ENCODE data around the gene NMNAT3.

Gene NMNAT3

DNA sequence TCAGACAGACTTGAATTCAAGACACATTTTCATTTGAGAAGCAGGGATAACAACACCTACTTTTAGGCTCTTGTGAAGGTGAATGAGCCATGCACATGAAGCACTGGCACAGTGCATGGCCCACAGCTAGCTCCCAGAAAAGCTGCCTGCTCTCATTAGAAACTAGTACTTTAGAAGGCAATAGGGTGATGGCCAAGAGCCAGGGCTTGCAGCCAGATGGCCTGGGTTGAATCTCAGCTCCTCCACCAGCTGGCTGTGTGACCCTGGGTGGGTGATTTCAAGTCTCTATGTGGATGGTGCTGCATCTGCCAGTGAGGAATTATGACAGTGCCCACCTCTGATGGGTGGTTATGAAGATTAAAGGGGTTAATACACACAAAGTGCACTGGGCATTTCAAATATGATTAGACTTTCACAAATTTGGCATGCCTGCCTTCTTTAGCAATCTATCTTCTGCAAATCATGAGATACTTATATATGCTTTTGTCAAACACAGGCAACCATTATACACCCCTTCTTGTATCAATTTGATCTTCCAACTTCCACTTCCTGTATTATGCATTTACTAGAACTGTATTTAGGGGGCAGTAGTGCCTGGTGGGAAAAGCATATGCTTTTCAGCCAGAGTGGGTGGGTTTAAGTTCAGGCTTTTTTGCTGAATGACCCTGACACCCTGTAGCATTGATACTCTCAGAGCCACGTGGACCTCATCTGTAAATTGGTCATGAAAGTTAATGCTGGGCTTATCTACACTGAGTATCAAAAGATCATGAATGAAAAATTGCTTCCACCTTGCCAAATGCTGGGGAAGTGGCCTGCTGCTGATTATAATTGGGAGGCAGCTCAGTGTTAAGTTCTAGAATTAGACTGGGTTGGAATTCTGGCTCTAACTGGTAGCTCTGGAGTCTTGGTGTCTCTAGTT lies 103.5 kb downstream of the NMNAT3 start:
- no peak for DNase-seq

DNA sequence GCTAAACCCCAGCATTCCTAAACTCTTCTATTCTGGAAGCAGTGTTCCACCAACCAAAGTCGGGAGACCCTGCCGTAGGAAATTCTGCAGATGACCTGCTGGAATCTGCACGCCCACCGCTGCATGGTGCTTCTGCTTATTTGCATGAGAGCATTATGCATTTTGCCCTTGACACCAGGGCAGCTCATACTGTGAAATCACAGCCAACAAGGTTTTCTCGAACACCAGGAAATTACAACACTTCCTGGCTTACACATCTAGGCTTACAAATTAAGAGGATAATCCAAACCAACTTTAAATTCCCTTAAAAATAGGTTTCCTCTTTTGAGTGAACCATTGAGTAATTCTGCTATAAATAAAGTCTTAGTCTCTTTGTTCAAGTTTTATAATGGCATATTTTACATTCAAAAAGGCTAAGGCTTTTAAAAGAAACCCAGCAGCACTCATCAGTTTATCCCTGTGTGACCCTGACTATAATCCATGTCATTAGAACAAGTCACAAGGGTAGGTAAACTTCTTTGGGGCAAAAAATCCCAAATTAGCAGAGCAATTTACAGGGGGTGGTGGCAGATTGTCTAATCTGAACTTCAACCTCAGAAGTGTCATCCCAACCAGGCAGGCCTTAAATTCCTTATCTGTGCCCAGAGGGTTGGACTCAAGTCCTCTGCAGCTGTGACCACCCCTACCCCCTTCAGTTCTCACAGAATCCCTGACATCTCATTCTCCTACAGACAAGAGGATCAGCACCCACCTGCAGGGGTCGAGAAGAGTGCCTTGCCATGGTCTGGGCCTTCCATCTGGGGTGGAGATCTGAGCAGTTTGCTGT lies 104.7 kb downstream of the NMNAT3 start:
- no peak for DNase-seq

DNA sequence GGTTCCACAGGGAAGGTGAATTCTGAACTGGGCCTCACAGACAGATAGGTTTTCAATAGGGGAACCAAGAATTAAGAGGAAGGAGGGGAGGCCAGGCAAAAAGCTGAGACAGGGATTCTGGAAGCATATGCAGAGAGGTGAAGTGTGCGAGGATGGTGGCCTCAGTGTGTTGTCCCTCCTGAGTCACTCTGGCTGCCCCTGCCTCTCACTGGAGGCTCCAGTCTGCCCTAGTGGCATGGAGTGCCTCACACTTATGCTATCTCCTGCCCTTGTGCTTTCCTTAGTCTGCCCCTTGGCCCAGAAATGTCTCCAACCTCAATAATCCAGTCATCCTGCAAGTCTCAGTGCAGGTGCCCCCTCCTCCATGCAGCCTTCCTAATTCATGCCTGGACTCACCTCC lies 106.1 kb downstream of the NMNAT3 start:
- DNase-seq: no peak

DNA sequence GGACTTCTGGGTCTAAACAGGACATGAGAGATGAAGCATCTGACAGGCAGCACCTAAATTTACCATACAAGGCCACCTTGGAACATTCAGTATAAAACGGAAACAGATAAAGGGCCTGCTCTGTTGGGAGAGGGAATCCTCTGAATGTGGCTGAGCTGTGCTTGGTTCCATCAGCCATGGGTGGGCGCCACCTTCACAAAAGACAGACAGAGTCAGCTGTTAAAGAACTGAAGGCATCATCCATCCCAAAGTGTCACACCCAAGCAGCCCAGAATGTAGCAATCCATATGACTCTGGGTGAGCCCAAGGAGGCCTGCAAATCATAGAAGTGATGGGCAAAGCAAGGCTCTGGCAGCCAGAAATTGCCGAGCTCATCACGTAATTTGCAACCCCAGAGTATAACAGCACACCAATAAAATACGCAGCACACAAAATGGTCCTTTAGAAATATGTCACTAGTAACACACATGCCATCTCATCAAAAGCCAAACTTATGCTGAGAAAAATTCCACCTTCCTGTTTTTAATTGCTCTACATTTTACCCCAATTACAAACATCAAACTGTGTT lies 113.4 kb downstream of the NMNAT3 start:
- peak; percentile 5 for DNase-seq

DNA sequence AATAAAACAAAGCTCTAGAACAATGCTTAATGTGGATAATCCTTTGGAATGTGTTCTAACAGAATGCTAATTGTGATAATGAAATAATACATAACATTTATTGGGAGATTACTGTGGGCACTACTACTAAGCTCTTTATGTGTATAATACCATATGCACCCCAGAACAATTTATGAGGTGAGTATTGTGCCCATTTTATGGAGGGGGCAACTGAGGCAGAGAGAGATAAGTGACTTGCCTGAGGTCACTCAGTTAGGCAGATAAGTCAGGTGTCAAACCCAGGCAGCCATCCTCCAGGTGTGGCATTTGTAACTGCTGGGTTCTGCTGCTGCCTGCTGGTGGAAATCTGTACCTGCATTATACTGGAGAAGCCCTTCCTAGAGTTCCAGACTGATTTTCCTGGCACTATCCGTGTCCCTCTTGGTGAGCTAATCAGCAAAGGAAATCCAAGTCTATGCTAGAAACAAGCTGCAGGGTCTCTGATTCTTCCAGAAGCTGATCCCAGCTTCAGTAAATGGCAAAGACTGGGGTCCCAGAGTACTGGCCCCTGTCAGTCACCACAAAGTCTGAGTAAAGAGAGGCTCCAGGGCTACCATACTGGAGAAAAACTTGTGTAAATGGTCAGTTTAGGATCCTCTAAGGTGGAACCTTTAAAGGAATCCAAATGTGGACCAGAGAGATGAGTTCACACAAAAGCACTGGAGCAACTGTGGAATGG lies 115.7 kb downstream of the NMNAT3 start:
- DNase-seq: peak; percentile 30

DNA sequence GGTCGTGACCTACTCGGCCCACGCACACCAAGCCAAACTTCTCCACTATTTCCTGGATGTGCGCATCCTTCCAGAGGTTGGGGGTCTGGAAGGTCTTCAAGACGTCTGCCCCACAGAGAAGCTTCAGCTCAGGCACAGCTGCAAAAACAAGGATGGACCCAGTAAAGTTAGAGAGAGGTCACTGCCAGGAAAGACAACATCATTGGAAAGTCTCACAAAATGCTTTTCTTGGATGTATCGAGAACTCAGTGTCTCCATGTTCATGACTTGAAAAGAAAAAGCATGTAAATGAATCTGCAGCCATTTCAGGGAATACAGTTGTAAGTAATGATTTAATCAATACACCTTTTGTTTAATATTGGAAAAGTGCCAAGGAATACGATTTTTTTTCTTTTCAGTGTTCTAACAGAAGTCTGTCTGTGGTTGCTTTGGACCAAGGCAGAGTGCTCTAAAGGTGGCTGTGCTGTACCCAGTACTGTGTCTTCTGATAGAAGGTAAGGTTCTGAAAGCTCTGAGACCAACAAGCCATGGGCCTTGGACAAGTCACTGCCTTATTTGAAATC lies 116.4 kb downstream of the NMNAT3 start:
- no peak for DNase-seq

DNA sequence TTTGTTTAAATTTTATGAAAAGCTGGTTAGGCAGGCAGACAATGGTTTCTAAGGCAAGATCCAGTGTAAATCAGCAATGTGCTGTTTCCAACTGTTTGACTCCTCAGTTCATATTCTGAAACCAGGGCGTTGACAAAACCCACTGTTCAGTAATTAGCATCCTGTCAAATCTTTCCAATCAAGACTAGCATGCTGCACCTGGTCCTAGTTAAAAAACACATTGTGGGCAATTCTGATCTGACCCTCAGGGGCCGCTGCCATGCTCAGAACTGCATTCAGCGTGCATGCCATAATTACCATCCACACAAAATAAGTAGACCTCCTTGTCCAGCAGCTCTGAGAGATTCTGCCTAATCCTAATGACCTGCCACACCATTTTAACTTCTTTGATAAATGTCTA lies 117.4 kb downstream of the NMNAT3 start:
- DNase-seq: no peak

DNA sequence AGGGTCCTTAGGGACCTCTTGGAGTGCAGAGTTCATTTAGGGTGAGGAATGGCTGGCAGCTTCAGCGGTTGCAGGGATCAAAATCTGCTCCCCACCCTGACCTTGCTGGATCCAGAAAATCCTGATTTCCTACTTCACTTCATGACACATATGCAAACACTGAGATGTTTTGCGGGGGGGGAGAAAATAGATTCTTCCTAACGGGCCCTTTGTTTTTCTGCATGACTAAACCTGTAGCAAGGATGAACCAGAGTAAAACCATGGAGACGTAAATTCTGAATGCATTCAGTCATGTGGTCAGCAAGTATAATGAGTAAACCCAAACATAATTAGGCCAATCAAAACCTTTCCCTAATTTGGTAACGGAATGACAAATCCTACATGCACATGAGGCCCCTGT lies 118.2 kb downstream of the NMNAT3 start:
- DNase-seq: no peak

DNA sequence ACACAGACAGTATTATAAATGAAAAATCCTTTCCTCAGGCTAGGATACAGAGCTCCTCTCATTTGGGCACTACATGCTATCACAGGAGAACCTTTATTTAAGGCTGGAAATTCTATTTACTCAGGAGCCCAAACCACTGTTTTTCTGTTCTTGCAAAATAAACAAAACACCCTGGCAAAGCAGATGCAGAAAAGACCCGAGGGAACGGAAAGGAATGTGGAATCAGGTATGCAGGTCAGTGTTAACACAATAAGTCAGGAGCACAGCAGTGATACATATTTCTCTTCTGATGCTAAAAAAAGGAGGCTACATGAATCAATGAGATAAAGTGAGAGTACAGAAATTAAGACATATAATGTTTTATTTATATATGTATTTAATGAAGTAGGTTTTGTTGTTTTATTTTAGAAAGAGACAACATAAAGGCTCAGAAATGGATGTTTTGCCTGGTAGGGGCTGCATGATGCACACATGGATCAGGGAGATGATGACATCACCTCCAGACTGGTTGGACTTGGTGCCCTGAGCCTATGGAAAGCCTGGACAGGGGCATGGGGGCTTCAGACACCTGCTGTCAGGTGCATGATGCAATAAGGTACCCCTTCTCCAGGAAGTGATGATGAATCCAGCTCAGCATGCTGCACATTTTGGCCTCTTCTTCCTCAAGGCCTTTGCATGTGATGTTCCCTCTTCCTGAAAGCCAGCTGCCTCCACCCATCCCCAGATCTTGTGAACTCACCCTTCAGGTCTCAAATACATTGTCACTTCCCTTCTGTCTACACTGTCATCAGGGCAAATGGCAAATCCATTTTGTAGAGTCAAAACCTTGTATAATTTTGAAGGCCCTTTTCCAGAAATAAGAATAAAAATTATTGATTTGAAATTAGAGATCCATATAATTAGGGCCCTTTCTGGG lies 119.2 kb downstream of the NMNAT3 start:
- DNase-seq: no peak

DNA sequence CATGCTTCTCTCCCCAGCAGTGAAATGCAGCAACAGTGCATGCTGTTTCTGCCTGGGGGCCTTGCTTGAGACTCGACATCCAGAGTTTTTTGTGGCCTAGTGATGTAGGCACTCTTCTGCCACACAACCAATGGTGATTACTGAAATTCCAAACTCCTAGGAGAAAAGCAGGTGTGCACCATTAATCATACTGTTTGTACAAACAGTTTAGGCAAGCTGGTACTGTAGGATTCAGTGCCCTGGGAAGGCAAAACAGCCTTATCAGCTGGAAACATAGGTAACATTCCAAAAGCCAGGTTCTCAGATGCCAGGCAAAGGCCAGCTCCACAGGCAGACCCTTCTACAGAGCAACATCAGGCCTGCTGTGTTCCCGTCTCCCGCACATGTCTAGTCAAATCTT lies 120.7 kb downstream of the NMNAT3 start:
- peak; percentile 4 for DNase-seq

DNA sequence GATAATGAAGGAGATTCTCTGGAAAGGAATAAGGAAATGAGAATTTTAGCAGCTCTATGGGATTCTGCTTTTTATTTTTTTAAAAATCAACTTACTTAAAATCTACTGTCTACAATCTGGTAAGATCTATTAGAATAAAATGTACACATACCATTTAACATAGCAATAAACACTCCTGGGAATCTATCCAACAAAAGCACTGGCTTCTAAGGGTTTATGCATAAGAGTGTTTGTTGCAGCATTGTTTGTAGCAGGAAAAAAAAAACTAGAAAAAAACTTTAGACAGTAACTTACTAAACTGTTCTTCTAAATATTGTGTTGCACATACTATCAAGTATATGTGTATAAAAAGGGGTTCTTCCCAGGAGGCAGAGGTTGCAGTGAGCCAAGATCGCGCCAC lies 122.5 kb downstream of the NMNAT3 start:
- DNase-seq: no peak

DNA sequence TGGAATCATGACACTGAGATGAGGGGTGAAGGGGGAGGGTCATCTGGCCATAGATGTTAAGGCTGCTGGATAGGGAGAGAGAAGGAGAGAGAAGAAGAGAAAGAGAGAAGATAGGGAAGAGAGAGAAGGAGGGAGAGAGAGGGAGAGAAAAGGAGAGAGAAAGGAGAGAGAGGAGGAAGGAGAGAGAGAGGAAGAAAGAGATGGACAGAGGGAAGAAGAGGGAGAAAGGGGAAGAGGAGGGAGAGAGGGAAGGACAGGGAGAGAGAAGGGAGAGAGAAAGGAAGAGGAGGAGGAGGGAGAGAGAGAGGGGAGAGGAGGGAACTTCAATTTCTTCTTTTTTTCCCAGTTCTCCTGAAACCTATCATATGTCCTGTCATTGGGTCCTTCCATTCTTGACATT lies 123.1 kb downstream of the NMNAT3 start:
- DNase-seq: no peak

DNA sequence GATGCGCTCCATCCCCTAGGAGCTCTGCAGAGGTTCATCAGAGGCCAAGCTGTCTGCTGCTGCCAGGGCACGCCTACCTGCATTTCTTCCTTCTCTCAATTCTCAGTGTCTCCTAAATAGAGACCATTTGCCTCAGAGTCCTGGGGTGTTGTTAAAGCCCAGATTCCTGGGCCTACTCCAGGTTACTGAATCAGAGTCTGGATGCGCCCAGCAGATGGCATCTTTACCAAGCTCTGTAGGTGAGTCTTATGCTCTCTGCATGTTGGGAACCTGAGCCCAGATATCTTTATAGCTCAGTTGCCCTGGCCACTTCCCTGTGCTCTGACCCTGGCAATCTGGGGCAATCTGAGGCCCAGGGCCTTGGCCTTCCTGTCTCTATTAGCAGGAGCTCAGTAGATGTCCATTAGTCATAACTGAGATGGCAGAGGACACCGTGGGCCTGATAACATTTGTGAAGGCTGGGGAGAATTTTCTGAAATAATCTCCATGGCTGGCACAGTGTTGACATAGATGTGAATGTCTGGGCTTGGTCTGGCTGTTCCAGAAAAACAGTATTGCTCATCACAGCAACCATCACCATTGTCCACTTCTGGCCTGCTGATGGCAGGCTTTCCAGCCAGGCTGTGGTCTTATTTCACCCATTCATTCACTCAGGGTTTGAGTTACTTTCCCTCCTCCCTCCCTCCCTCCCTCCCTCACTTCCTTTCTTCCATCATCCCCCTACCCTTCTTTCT lies 125.0 kb downstream of the NMNAT3 start:
- DNase-seq: no peak

DNA sequence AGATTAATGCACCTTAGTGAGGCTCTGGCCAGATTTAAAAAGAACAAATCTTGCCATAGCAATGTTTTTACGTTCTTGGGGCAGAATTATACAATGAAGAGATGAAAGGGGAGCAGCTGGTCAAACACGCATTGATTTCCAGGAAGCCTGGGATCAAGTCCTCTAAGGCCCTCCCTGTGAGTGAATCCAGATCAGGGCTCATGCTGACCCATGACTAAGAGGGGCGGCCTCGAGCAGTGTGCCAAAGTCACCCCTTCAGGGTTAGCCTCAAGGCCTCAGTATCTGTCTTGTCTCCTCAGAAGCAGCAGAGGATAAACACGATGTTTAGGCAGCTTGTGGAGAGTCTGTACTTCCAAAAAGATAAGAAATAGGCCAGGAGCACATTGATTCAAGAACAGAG lies 129.0 kb downstream of the NMNAT3 start:
- DNase-seq: no peak

DNA sequence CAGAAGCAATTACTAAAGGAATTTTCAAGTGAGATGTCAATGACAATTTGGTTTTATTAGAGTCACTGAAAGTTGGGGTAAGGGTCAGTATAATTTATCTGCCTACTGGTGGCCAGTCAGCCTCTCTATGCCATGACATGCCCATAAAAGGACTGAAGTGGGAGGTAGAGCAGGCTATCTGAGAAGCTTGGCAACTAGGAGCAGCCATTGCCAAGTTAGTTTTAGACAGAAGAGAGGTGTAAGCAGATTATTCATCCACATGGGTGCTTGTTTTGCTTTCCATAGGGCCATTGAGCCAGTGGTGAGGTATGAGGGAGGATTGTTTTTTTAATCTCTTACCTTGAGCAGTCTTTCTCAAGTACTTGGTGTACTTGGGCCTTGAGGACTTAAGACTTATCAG lies 130.1 kb downstream of the NMNAT3 start:
- no peak for DNase-seq

DNA sequence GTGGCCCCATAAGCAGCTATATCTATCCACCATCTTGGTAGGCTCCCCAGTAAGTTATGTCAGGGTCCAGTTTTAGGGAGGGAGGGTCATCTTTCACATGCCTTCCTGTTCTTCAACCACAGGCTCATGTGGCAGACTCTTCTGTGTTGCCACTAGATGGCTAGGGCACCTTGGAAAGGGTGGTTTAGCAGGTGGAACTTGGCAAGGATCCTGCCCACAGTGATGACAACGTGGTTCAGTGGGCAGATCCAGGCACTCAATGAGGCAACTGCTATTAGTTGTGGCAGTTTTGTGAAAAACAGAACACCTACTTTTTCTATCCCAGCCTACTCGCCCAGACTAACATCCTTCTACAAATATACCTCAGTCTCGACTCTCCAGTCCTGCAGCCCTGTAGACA lies 131.0 kb downstream of the NMNAT3 start:
- DNase-seq: no peak

DNA sequence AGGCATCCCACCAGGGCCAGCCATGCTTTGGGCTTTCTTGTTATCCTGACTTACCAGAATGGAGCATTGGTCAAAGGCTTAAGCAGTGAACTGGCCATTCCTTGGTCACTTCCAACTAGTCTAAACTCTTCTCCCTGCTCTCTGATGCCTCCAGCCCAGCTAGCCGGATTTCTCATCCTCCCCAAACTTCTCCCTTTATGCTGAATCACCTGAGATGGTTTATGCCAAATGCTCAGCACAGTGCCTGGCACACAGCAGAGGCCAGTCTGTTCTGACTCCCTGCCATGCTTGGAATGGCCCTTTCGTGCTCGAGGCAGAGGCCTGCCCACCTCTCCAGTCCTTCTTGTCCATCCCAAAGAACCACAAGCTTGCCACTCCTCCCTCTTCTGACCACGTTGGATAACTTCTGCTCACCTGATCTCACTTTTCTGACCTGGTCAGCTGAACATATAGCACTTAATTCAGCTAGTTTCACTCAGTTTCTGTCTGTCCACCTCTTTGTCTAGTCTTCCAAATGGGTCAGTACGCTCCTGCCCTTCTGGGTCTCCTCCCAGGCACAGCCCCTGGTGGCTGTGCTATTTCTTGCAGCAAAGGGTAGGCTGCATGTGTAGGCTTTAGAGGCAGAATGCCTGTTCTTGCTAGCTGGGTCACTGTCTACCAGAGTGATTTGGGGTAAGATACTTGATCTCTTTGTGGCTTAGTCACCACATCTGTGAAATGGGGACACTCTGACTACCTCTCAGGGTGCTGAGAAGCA lies 136.1 kb downstream of the NMNAT3 start:
- no peak for DNase-seq

DNA sequence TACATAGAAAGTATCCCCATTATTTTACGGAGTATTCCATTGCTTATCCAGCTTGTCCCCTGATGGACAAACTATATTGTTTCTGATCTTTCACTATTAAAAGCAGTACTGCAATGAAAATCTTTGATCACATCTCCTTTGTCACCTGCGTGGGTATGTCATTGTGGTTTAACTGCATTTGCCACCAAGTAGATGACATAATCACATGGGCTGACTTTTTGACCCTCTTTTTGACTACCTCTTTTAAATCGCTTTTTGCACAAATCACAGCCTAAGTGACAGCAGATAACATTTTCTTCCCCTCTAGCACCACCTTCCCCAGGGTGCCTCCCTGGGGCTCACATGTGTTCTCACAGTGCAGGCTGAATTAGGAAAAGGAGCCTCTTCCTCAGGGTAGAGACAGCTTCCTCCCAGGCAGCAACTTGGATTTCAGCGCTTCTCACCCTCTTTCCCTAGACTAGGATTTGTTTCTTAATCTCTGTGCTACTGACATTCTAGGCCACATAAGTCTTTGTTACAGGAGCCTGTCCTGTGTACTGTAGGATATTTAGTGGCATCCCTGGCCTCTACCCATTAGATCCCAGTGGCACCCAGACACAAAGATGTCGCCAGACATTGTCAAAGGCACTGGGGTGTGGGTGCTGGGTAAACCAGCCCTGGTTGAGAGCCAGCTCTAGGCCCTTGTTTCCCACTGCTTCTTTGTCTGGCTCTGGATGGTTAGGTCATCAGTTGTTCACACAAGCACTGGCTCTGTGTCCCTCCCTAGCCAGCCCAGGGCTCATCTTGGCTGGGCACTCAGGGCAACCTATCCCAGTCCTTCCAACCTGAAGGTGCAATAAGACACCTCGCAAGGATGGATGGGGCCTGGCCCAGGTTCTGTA lies 136.9 kb downstream of the NMNAT3 start:
- no peak for DNase-seq

DNA sequence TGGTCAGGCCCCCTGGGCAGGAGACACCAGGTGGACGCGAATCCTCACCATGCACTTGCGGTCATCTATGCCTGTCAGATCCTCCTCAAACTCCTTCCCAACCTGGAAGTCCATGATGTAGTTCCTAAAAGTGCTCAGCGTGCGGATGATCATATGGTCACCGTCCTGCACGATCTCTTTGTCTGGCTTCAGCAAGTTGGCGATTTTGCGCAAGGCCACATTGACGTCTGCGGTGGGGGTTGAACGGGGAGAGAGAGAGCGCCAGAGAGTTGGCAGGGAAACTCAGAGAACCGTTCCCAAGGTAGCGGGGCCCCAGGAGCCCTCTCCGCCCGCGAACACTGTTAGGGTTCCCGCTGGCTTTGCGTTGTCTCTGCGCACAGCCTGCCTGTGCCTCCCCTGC lies 139.0 kb downstream of the NMNAT3 start:
- no peak for DNase-seq
